GM13977 (cell line): ENCODE results near the gene PODXL.
"Not testable (repeated sequence)": the region's sequence is repeated elsewhere in the genome, so short reads cannot be mapped to it uniquely, and the experiment has no call there.

ENCODE experiments used
- DNase-seq: peaks from one replicate; pipeline ENCODE4 v3.0.0; 2012; ENCODE audit warnings: low spot score
- in situ Hi-C: fragments of 300-500 bp; cut with MboI; formaldehyde crosslinking; loops from one replicate; pipeline ENCODE4 v1.12.0; 2022; ENCODE audit warnings: low sequenced_read_pairs, low pct_unique_long_range_greater_than_20kb, mixed read lengths, inconsistent platforms; ENCODE audit not compliant: unreplicated experiment
- TF ChIP-seq, protein P1 (sequence below): IDR thresholded peaks from 2 replicates; pipeline ENCODE4 v1.5.1; 2012; ENCODE audit warnings: mild to moderate bottlenecking, control low read depth; ENCODE audit not compliant: insufficient read depth; ENCODE audit errors: extremely low read depth, missing control alignments

Gene PODXL

DNA sequence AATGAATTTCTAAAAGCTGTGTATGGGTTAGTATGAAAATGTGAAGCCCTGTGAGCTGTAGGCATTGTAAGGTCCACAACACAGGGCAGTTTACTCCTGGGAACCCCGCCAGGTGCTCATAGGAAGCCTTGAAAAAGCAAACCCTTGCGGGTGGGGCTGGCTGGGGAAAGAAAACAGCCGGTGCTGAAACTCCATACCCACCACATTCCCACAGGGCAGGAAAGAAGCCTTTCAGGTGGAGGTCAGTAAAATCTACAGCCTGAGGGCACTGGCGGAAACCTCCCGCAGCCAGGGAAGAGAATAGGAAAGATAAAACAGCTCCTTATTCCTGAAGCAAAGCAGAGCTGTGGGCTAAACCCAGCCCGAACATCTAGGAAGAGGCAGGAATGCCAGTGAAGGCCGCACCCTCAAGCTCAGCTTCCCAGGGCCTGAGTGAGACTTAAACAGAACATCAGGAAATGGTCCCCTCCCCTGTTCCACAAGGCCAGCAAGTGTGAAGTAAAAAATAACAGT, 34.7 kb downstream of the PODXL start:
- TF ChIP-seq, protein P1, sequence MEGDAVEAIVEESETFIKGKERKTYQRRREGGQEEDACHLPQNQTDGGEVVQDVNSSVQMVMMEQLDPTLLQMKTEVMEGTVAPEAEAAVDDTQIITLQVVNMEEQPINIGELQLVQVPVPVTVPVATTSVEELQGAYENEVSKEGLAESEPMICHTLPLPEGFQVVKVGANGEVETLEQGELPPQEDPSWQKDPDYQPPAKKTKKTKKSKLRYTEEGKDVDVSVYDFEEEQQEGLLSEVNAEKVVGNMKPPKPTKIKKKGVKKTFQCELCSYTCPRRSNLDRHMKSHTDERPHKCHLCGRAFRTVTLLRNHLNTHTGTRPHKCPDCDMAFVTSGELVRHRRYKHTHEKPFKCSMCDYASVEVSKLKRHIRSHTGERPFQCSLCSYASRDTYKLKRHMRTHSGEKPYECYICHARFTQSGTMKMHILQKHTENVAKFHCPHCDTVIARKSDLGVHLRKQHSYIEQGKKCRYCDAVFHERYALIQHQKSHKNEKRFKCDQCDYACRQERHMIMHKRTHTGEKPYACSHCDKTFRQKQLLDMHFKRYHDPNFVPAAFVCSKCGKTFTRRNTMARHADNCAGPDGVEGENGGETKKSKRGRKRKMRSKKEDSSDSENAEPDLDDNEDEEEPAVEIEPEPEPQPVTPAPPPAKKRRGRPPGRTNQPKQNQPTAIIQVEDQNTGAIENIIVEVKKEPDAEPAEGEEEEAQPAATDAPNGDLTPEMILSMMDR, result no peak
- in situ Hi-C loops, result no loop called here
- DNase-seq, result no peak

DNA sequence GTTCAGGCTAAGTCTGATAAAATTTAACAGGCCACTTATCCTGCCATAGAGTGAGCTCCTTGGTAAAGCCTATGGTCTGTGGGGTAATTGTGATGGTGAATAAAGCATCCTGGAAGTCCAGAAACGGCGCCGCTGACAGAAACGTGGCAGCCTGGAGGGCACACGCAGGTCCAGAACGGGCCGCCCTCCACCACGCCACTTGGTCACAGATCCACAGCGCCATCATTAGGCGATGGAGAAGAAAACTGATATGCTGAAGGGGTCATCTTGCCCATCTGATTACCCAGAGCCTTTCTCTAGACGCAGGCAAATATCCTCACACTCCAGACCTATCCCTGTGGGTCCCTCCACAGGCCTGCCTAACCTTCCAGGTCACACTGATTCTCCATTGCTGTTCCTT, 37.8 kb downstream of the PODXL start:
- in situ Hi-C loops, result no loop called here
- TF ChIP-seq, protein P1, result no peak

DNA sequence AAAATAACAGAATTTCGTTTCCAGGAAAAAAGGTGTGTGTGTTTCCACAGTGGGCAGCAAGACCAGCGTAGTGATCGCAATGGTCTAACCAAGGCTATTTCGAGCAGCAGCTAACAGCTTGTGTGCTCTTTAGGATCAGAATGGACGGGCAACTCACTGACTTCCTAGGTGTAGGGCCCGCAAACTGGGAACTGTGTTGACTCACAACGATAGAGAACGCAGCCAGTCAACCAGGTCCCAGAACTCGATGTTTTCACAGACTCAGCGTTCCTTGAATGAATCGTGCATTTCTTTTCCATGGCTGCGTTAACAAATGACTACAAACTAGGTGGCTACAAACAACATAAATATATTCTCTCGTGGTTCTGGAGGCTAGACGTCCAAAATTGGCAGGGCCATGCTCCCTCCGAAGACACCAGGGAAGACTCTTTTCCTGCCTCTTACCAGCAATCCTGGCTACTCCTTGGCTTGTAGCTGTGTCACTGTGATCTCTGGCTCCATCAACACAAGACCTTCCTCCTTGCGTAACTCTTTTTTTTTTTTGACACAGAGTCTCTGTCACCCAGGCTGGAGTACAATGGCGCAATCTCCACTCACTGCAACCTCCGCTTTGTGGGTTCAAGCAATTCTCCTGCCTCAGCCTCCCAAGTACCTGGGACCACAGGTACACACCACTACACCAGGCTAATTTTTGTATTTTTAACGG, 39.1 kb downstream of the PODXL start:
- TF ChIP-seq, protein P1, result no peak
- in situ Hi-C loops, result no loop called here
- no peak for DNase-seq

More for the DNA sequence above, 37.8 kb downstream of the PODXL start:
- DNase-seq, result no peak

DNA sequence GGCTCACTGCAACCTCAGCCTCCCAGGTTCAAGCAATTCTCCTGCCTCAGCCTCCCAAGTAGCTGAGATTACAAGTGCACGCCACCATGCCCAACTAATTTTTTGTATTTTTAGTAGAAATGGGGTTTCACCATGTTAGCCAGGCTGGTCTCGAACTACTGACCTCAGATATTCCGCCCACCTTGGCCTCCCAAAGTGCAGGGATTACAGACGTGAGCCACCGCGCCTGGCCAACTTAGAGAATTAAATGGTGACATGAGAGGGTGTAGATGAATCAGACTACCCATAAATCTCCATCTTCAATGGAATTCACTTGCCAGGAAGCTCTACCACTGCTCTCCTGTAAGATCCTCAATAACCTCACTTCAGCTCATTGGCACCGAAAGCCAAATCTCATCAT, 41.0 kb downstream of the PODXL start:
- DNase-seq, in situ Hi-C loops: not testable (repeated sequence)

DNA sequence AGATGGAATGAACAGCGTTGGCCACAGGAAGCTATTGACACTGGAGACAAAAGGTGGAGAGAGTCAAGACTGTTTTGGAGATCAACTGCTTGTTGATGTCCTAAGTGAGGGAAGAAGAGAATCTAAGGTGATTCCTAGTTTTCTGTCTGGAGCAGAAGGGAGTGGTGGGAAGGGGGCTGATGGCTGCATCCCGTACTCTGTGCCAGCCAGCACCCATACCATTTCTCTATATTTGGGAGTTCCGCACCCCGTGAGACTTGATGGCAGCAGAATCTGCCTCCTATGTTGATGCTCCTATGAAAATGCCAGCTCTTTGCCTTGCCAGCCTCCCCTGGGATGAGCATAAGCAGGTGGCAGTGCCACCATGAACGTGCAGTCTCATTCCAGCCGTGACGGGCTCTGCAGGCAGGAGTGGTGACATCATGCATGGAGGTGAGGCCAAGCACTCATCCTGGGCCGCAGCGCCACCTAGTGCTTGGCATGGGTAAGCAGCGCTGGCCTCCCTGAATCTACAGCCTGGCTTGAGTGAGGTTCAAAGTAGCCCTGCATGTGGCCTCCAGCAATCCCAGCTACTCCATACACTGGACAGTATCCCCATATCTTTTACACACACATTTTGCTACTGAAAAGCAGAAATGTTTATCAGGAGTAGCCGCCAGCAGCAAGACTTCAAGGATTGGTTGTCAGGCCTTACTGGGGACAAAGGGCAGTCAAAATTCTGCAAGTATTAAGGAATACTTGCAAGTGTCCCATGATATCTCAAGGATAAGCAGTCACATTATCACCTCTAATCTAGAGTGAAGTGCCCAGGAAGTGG, 43.0 kb downstream of the PODXL start:
- DNase-seq, result peak; percentile 79
- in situ Hi-C loops, result no loop called here
- TF ChIP-seq, protein P1, result peak; percentile 98

- in situ Hi-C loops, result no loop called here
These were observed 44.5 kb downstream of the PODXL start for GRCh38 chr7:131511774-131512535.

More at GRCh38 chr7:131511774-131512535, 44.5 kb downstream of the PODXL start:
- no peak for DNase-seq
- TF ChIP-seq, protein P1, result no peak
